ENCODE data around the gene VENTX. TPM values are rescaled to one million over a fixed set of nuclear protein-coding genes. Genes with fewer than 3 reads are reported as not detected.

Gene VENTX
- total and polyA plus RNA-seq, 10 of the 15 experiments (the other 5 are each of a cell fraction or from before 2014, with no cell fraction given): 0.05 TPM; not detected in 9

- Histone ChIP-seq H3K4me3 (no peak overlapping the region), H4K20me1 (ENCODE audit: control insufficient read depth, insufficient read depth) (no peaks in the 10 kb centered on the region), H3K27ac (ENCODE audit: control insufficient read depth, insufficient read depth) (no peak overlapping the region), H3K9ac (ENCODE audit: control insufficient read depth, insufficient read depth, low read length) (no peak overlapping the region), H2AFZ (ENCODE audit: control insufficient read depth, low read depth, low read length) (no peak overlapping the region), H3K79me2 (ENCODE audit: control insufficient read depth, insufficient read depth, low read length) (no peaks in the 10 kb centered on the region), H3K4me2 (ENCODE audit: control insufficient read depth, insufficient read depth) (no peak overlapping the region), H3K27me3 (replicated peaks in 1 of 2; ENCODE audit: control insufficient read depth in 2 of 2, insufficient read depth in 2 of 2, low read length in 1 of 2) (no peaks in the 10 kb centered on the region), H3K4me1 (ENCODE audit: control insufficient read depth, insufficient read depth, low read length) (peaks cover under 1% of the 10 kb centered on the region; the same call in 1 of the 2 replicates), H3K36me3 (ENCODE audit: control insufficient read depth in 2 of 2, insufficient read depth in 2 of 2, low read length in 1 of 2) (peaks cover 9 to 25% of the 10 kb centered on the region in 2 experiments), H3K9me3 (replicated peaks; ENCODE audit: control insufficient read depth, insufficient read depth, low read length) (no peaks in the 10 kb centered on the region)
- ChIA-PET RAD21 (ENCODE audit: unreplicated experiment) (no interaction called here), POLR2A (interaction anchor here (0.7 to 1.0 kb wide), 2 partner anchors 9 to 10 kb away, joined by 3 to 5 read pairs; no protein-coding TSS in a partner anchor), CTCF (no interaction called here), SMC1A (ENCODE audit: uncharacterized antibody, unreplicated experiment) (no interaction called here)
- BruUV-seq (replicated peaks): no TSS peak
- TF ChIP-seq ELK1 (IDR thresholded peaks at IDR 0.05; ENCODE audit: low read depth, low read length) (no peak), NR2C1 (IDR thresholded peaks at IDR 0.05) (no peak), RBBP5 (conservative IDR thresholded peaks at IDR 0.05) (no peak), POLR2A (IDR thresholded peaks at IDR 0.05; ENCODE audit: low read depth, low read length) (0 out of 2 replicates have a peak, but pooled peaks have one; percentile 14)
- 90% methylated on average over 21 of the region's 21 CpGs for WGBS (ENCODE audit: insufficient coverage, insufficient replicate concordance, low lambda C conversion rate, missing lambda C conversion rate)
- ATAC-seq: no peak
- in situ Hi-C loops (cut with MboI) (no loop called here), intact Hi-C loops (cut with micrococcal nuclease; ENCODE audit: unreplicated experiment) (no loop called here)
- DNase-seq (ENCODE audit: low read depth, low spot score): no peak
- FAIRE-seq: no peak
Observed at GRCh38 chr10:133266056-133266795, 28.6 kb downstream of the VENTX start.

GRCh38 chr10:133267293-133267692 is 29.6 kb downstream of the VENTX start:
- no peaks in the 10 kb centered on the region for H3K9me3 ChIP-seq (replicated peaks; ENCODE audit: control insufficient read depth, insufficient read depth, low read length)
- TF ChIP-seq IRF5 (IDR thresholded peaks at IDR 0.05; ENCODE audit: borderline replicate concordance) (no peak), PML (IDR thresholded peaks at IDR 0.05; ENCODE audit: low read length) (no peak), SMC3 (IDR thresholded peaks at IDR 0.05; ENCODE audit: borderline replicate concordance, low read length) (no peak), REST (IDR thresholded peaks at IDR 0.05; ENCODE audit: low read depth, low read length) (no peak), NFIC (IDR thresholded peaks at IDR 0.05; ENCODE audit: low read depth, low read length) (no peak), IRF4 (IDR thresholded peaks at IDR 0.05; ENCODE audit: low read depth, low read length) (no peak), MEF2A (IDR thresholded peaks at IDR 0.05; ENCODE audit: insufficient read depth, low read depth, low read length) (no peak), YBX1 (IDR thresholded peaks at IDR 0.05) (no peak), KDM1A (IDR thresholded peaks at IDR 0.05; ENCODE audit: borderline replicate concordance) (no peak)
- no peaks in the 10 kb centered on the region for H3K4me1 ChIP-seq (ENCODE audit: control insufficient read depth, insufficient read depth, low read length)
- H3K9ac ChIP-seq (ENCODE audit: control insufficient read depth, insufficient read depth, low read length): no peak overlapping the region
- no peaks in the 10 kb centered on the region for H3K79me2 ChIP-seq (ENCODE audit: control insufficient read depth, insufficient read depth, low read length)
- in situ Hi-C loops (cut with MboI) (no loop called here), intact Hi-C loops (cut with micrococcal nuclease; ENCODE audit: unreplicated experiment) (no loop called here)
- BruUV-seq (replicated peaks): no TSS peak
- ChIA-PET SMC1A (ENCODE audit: uncharacterized antibody, unreplicated experiment) (no interaction called here), POLR2A (no interaction called here), RAD21 (ENCODE audit: unreplicated experiment) (no interaction called here), CTCF (no interaction called here)
- H2AFZ ChIP-seq (ENCODE audit: control insufficient read depth, low read depth, low read length): no peak overlapping the region
- H3K36me3 ChIP-seq (ENCODE audit: control insufficient read depth in 2 of 2, insufficient read depth in 2 of 2, low read length in 1 of 2): peaks cover 10 to 29% of the 10 kb centered on the region in 2 experiments
- no peak overlapping the region for H3K4me3 ChIP-seq
- no peak for DNase-seq (ENCODE audit: low read depth, low spot score)
- no peaks in the 10 kb centered on the region for H4K20me1 ChIP-seq (ENCODE audit: control insufficient read depth, insufficient read depth)
- ATAC-seq: no peak
- 87% methylated on average over 9 of the region's 14 CpGs for WGBS (ENCODE audit: insufficient coverage, insufficient replicate concordance, low lambda C conversion rate, missing lambda C conversion rate)
- no peak for FAIRE-seq
- no peaks in the 10 kb centered on the region for H3K27me3 ChIP-seq (replicated peaks in 1 of 2; ENCODE audit: control insufficient read depth in 2 of 2, insufficient read depth in 2 of 2, low read length in 1 of 2)
- H3K4me2 ChIP-seq (ENCODE audit: control insufficient read depth, insufficient read depth): no peak overlapping the region
- no peak overlapping the region for H3K27ac ChIP-seq (ENCODE audit: control insufficient read depth, insufficient read depth)
